Loucy (cell line): ENCODE results near the gene MIEF1.

Source experiments
- H2AFZ ChIP-seq: fragments of 200-600 bp; sonication (generic); 2 replicates; pipeline ENCODE4 v1.6.0; 2016; ENCODE audit warnings: antibody characterized with exemption, mild to moderate bottlenecking, low read length, moderate library complexity
- H3F3A ChIP-seq: fragments of 200-600 bp; 2 replicates; pipeline ENCODE4 v1.6.0; 2016; ENCODE audit warnings: antibody characterized with exemption, low read depth, mild to moderate bottlenecking
- H3K27me3 ChIP-seq: fragments of 200-600 bp; sonication (generic); 2 replicates; pipeline ENCODE4 v1.6.1; 2014; ENCODE audit warnings: low read length, mild to moderate bottlenecking; ENCODE audit not compliant: insufficient read depth, poor library complexity, severe bottlenecking
- H3K36me3 ChIP-seq: fragments of 200-600 bp; sonication (generic); 2 replicates; pipeline ENCODE4 v1.6.1; 2016; ENCODE audit warnings: low read length; ENCODE audit not compliant: insufficient read depth
- H3K4me1 ChIP-seq: fragments of 200-600 bp; sonication (generic); 2 replicates; pipeline ENCODE4 v1.5.1; 2014; ENCODE audit warnings: low read length, mild to moderate bottlenecking; ENCODE audit not compliant: insufficient read depth, poor library complexity, severe bottlenecking
- H3K4me2 ChIP-seq: fragments of 200-600 bp; sonication (generic); 2 replicates; pipeline ENCODE4 v1.6.0; 2014; ENCODE audit warnings: antibody characterized with exemption, low read length, low read depth, mild to moderate bottlenecking; ENCODE audit not compliant: poor library complexity, severe bottlenecking
- H3K4me3 ChIP-seq: fragments of 200-600 bp; sonication (generic); 2 replicates; pipeline ENCODE4 v1.5.1; 2014; ENCODE audit warnings: low read length, mild to moderate bottlenecking, mixed read lengths; ENCODE audit not compliant: poor library complexity, severe bottlenecking
- H3K79me2 ChIP-seq: fragments of 200-600 bp; sonication (generic); 2 replicates; pipeline ENCODE4 v1.6.1; 2014; ENCODE audit warnings: low read length; ENCODE audit not compliant: insufficient read depth
- H3K9ac ChIP-seq: fragments of 200-600 bp; sonication (generic); 2 replicates; pipeline ENCODE4 v1.6.0; 2014; ENCODE audit warnings: mild to moderate bottlenecking, low read depth, low read length, moderate library complexity; ENCODE audit not compliant: poor library complexity, severe bottlenecking
- H3K9me2 ChIP-seq: fragments of 200-600 bp; sonication (generic); replicated peaks from 2 replicates; pipeline ENCODE4 v1.6.1; 2016; ENCODE audit warnings: low read depth, low read length, mixed read lengths
- H3K9me3 ChIP-seq: fragments of 200-600 bp; sonication (generic); 2 replicates; pipeline ENCODE4 v1.6.1; 2014; ENCODE audit warnings: mild to moderate bottlenecking, antibody characterized with exemption, low read length, low read depth; ENCODE audit not compliant: insufficient read depth
- H4K20me1 ChIP-seq: fragments of 200-600 bp; sonication (generic); 2 replicates; pipeline ENCODE4 v1.6.0; 2014; ENCODE audit warnings: antibody characterized with exemption, low read length, mild to moderate bottlenecking; ENCODE audit not compliant: insufficient read depth, poor library complexity, severe bottlenecking
- CTCF ChIP-seq: fragments of 200-600 bp; sonication (generic); conservative IDR thresholded peaks from 2 replicates; pipeline ENCODE4 v1.5.1; 2014; ENCODE audit warnings: mild to moderate bottlenecking, antibody characterized with exemption, low read length
- EZH2phosphoT487 ChIP-seq: fragments of 200-600 bp; IDR thresholded peaks from 2 replicates; pipeline ENCODE4 v1.6.1; 2018; ENCODE audit warnings: antibody characterized with exemption, mild to moderate bottlenecking, moderate library complexity, borderline replicate concordance

Gene MIEF1

GRCh38 chr22:39502109-39502788, at the start of gene MIEF1:
TSS of gene MIEF1 (plus strand) at chr22:39502290. CDS start at chr22:39511295, 9,005 bp downstream.
- H3K36me3 ChIP-seq = peaks cover 23% of the 10 kb centered on the region; the same call in 1 of the 2 replicates
- peak within 1 kb of the TSS; percentile 96 for H3K4me3 ChIP-seq
- H3K9me3 ChIP-seq = no peaks in the 10 kb centered on the region
- H4K20me1 ChIP-seq = peaks cover 20% of the 10 kb centered on the region
- H3K9ac ChIP-seq = peak within 1 kb of the TSS; percentile 96
- H3F3A ChIP-seq = no peaks in the 10 kb centered on the region; the same call in 1 of the 2 replicates
- TF ChIP-seq CTCF = no peak
- no peak for TF ChIP-seq EZH2phosphoT487
- H3K79me2 ChIP-seq = peaks cover 49% of the 10 kb centered on the region
- peaks cover 24% of the 10 kb centered on the region for H3K4me1 ChIP-seq
- H3K27me3 ChIP-seq = no peaks in the 10 kb centered on the region
- no peaks in the 10 kb centered on the region for H3K9me2 ChIP-seq
- H3K4me2 ChIP-seq = peak within 1 kb of the TSS; percentile 98
- H2AFZ ChIP-seq = peak within 1 kb of the TSS; percentile 77

- Histone ChIP-seq H3K36me3 (no peaks in the 10 kb centered on the region), H3K27me3 (no peaks in the 10 kb centered on the region), H3K9me2 (no peaks in the 10 kb centered on the region), H2AFZ (no peak overlapping the region), H3K9me3 (no peaks in the 10 kb centered on the region), H3F3A (peaks cover 3% of the 10 kb centered on the region; the same call in 1 of the 2 replicates), H3K4me2 (peak overlapping the region; percentile 54), H3K4me1 (peaks cover 59% of the 10 kb centered on the region), H3K4me3 (no peak overlapping the region), H3K79me2 (peaks cover 47% of the 10 kb centered on the region), H3K9ac (peak overlapping the region; percentile 51), H4K20me1 (no peaks in the 10 kb centered on the region)
- no peak for TF ChIP-seq EZH2phosphoT487
Observed at GRCh38 chr22:39452740-39453040, 49.4 kb upstream of the MIEF1 start.

GRCh38 chr22:39453765-39454378, 48.2 kb upstream of the MIEF1 start:
- H2AFZ ChIP-seq = no peak overlapping the region
- H4K20me1 ChIP-seq = no peaks in the 10 kb centered on the region
- H3F3A ChIP-seq = no peaks in the 10 kb centered on the region
- peaks cover 54% of the 10 kb centered on the region for H3K4me1 ChIP-seq
- H3K9me2 ChIP-seq = no peaks in the 10 kb centered on the region
- H3K79me2 ChIP-seq = peaks cover 35% of the 10 kb centered on the region
- no peak overlapping the region for H3K4me2 ChIP-seq
- TF ChIP-seq CTCF = no peak
- no peaks in the 10 kb centered on the region for H3K36me3 ChIP-seq
- no peaks in the 10 kb centered on the region for H3K9me3 ChIP-seq
- no peak overlapping the region for H3K9ac ChIP-seq
- H3K27me3 ChIP-seq = no peaks in the 10 kb centered on the region
- H3K4me3 ChIP-seq = no peak overlapping the region
